ENCODE data around the gene NCAM2.

NCAM2 gene

DNA sequence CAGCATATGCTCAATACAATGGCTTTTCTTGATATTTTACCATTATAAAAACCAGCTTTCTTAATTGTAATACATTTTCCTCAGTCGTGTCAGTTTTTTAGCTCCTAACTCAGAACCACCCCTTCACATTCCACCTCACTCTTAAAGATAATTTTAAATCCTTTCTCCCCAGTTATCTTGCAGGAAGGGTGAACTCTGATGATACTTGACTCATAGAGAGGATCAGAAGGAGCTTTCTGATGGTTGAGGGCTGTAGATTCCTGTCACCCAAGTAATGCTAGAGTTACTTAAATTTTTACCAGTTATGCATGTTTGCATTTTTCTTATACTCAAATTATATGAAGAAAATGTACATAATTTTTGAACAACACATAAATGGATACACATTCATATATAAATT lies 233.7 kb downstream of the NCAM2 start:
- Histone ChIP-seq H3K9ac (ENCODE audit: low read depth in 1 of 2, low read length in 2 of 2) (no peak overlapping the region), H3K27ac (ENCODE audit: low read depth, low read length) (no peak overlapping the region), H3K4me3 (ENCODE audit: low read depth in 1 of 2, low read length in 2 of 2) (no peak overlapping the region), H3K9me3 (ENCODE audit: control insufficient read depth in 1 of 2, low read length in 2 of 2) (no peaks in the 10 kb centered on the region), H3K36me3 (ENCODE audit: control insufficient read depth in 1 of 2, insufficient read depth in 2 of 2, low read length in 2 of 2) (no peaks in the 10 kb centered on the region), H3K27me3 (ENCODE audit: control insufficient read depth in 1 of 2, insufficient read depth in 2 of 2, low read length in 2 of 2) (no peaks in the 10 kb centered on the region), H3K4me1 (ENCODE audit: control insufficient read depth in 1 of 2, insufficient read depth in 2 of 2, low read length in 2 of 2) (no peaks in the 10 kb centered on the region)

DNA sequence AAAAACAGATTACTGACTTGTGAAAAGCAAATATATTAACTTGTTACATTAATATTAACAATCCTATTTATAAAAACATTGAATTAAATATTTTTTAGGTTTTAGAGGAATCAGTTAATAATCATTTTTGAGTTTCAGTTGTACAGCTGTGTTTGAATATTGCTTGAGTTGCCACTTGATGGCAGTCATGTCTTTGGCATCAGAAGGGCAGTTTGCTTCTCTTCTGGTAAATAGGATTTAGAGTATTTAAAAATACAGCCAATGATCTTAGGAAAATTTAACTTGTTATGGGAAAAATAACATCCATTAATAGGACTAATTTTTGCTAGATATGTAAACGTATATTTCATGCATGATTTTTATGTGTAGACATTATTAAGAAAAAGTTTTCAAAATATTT lies 234.1 kb downstream of the NCAM2 start:
- H3K27ac ChIP-seq (ENCODE audit: low read depth, low read length) = no peak overlapping the region
- H3K9me3 ChIP-seq (ENCODE audit: control insufficient read depth in 1 of 2, low read length in 2 of 2) = no peaks in the 10 kb centered on the region
- no peaks in the 10 kb centered on the region for H3K36me3 ChIP-seq (ENCODE audit: control insufficient read depth in 1 of 2, insufficient read depth in 2 of 2, low read length in 2 of 2)
- no peak overlapping the region for H3K4me3 ChIP-seq (ENCODE audit: low read depth in 1 of 2, low read length in 2 of 2)
- no peaks in the 10 kb centered on the region for H3K27me3 ChIP-seq (ENCODE audit: control insufficient read depth in 1 of 2, insufficient read depth in 2 of 2, low read length in 2 of 2)
- no peaks in the 10 kb centered on the region for H3K4me1 ChIP-seq (ENCODE audit: control insufficient read depth in 1 of 2, insufficient read depth in 2 of 2, low read length in 2 of 2)
- no peak overlapping the region for H3K9ac ChIP-seq (ENCODE audit: low read depth in 1 of 2, low read length in 2 of 2)

- no peaks in the 10 kb centered on the region for H3K9me3 ChIP-seq (ENCODE audit: control insufficient read depth in 1 of 2, low read length in 2 of 2)
- H3K4me1 ChIP-seq (ENCODE audit: control insufficient read depth in 1 of 2, insufficient read depth in 2 of 2, low read length in 2 of 2) = no peaks in the 10 kb centered on the region
- no peak overlapping the region for H3K9ac ChIP-seq (ENCODE audit: low read depth in 1 of 2, low read length in 2 of 2)
Observed at GRCh38 chr21:21233051-21233450, 234.8 kb downstream of the NCAM2 start.

GRCh38 chr21:21236996-21237395 lies 238.8 kb downstream of the NCAM2 start:
- Histone ChIP-seq H3K4me3 (ENCODE audit: low read depth in 1 of 2, low read length in 2 of 2) (no peak overlapping the region), H3K9me3 (ENCODE audit: control insufficient read depth in 1 of 2, low read length in 2 of 2) (no peaks in the 10 kb centered on the region), H3K4me1 (ENCODE audit: control insufficient read depth in 1 of 2, insufficient read depth in 2 of 2, low read length in 2 of 2) (no peaks in the 10 kb centered on the region), H3K9ac (ENCODE audit: low read depth in 1 of 2, low read length in 2 of 2) (no peak overlapping the region), H3K27me3 (ENCODE audit: control insufficient read depth in 1 of 2, insufficient read depth in 2 of 2, low read length in 2 of 2) (no peaks in the 10 kb centered on the region), H3K27ac (ENCODE audit: low read depth, low read length) (no peak overlapping the region), H3K36me3 (ENCODE audit: control insufficient read depth in 1 of 2, insufficient read depth in 2 of 2, low read length in 2 of 2) (no peaks in the 10 kb centered on the region)

More at GRCh38 chr21:21233051-21233450, 234.8 kb downstream of the NCAM2 start:
- Histone ChIP-seq H3K27ac (ENCODE audit: low read depth, low read length) (no peak overlapping the region), H3K4me3 (ENCODE audit: low read depth in 1 of 2, low read length in 2 of 2) (no peak overlapping the region), H3K36me3 (ENCODE audit: control insufficient read depth in 1 of 2, insufficient read depth in 2 of 2, low read length in 2 of 2) (no peaks in the 10 kb centered on the region), H3K27me3 (ENCODE audit: control insufficient read depth in 1 of 2, insufficient read depth in 2 of 2, low read length in 2 of 2) (no peaks in the 10 kb centered on the region)

GRCh38 chr21:21238629-21239400 lies 240.6 kb downstream of the NCAM2 start:
- H3K9me3 ChIP-seq (ENCODE audit: control insufficient read depth in 1 of 2, low read length in 2 of 2) = no peaks in the 10 kb centered on the region
- H3K27me3 ChIP-seq (ENCODE audit: control insufficient read depth in 1 of 2, insufficient read depth in 2 of 2, low read length in 2 of 2) = no peaks in the 10 kb centered on the region
- H3K4me1 ChIP-seq (ENCODE audit: control insufficient read depth in 1 of 2, insufficient read depth in 2 of 2, low read length in 2 of 2) = no peaks in the 10 kb centered on the region
- H3K27ac ChIP-seq (ENCODE audit: low read depth, low read length) = no peak overlapping the region
- no peak overlapping the region for H3K9ac ChIP-seq (ENCODE audit: low read depth in 1 of 2, low read length in 2 of 2)
- H3K4me3 ChIP-seq (ENCODE audit: low read depth in 1 of 2, low read length in 2 of 2) = no peak overlapping the region
- H3K36me3 ChIP-seq (ENCODE audit: control insufficient read depth in 1 of 2, insufficient read depth in 2 of 2, low read length in 2 of 2) = no peaks in the 10 kb centered on the region

DNA sequence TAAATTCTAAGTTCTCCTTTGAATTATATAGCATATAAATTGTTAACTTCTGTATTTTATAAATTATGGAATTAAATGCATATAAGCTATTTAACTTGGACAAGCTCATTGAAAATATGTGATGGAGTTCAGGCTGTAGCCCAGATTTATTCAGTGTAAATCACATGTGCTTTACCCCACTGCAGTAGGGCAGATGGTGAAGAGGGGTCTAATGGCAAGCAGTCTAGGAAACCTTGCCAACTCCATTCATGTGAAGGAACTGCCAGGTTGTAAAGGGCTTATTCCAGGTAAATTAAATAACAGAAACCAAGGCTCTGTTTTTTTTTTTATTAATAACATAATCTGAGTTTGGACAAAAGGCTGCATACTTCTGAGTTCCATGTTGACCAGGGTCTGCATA lies 243.2 kb downstream of the NCAM2 start:
- H3K27ac ChIP-seq (ENCODE audit: low read depth, low read length) = no peak overlapping the region
- H3K27me3 ChIP-seq (ENCODE audit: control insufficient read depth in 1 of 2, insufficient read depth in 2 of 2, low read length in 2 of 2) = no peaks in the 10 kb centered on the region
- no peaks in the 10 kb centered on the region for H3K36me3 ChIP-seq (ENCODE audit: control insufficient read depth in 1 of 2, insufficient read depth in 2 of 2, low read length in 2 of 2)
- no peaks in the 10 kb centered on the region for H3K4me1 ChIP-seq (ENCODE audit: control insufficient read depth in 1 of 2, insufficient read depth in 2 of 2, low read length in 2 of 2)
- H3K9me3 ChIP-seq (ENCODE audit: control insufficient read depth in 1 of 2, low read length in 2 of 2) = peaks cover 4 to 5% of the 10 kb centered on the region in 2 donors
- H3K4me3 ChIP-seq (ENCODE audit: low read depth in 1 of 2, low read length in 2 of 2) = no peak overlapping the region
- H3K9ac ChIP-seq (ENCODE audit: low read depth in 1 of 2, low read length in 2 of 2) = no peak overlapping the region

DNA sequence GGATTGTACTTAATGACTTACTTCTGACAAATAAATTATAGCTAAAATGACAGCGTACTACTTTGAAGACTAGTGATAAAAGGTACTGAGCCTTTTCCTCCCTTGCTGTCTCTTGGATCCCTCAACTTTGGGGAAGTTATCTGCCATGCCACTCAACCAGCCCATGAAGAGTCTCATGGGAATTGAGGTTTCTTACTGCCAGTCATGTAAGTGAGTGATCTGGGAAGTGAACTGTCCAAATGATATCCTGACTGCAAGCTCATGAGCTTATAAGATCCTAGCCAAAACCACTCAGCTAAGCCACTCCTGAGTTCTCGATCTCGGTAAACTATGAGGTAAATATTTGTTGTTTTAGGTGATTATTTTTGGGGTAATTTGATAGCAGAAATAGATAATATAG lies 247.8 kb downstream of the NCAM2 start:
- no peaks in the 10 kb centered on the region for H3K4me1 ChIP-seq (ENCODE audit: control insufficient read depth in 1 of 2, insufficient read depth in 2 of 2, low read length in 2 of 2)
- peaks cover 5 to 9% of the 10 kb centered on the region in 2 donors for H3K9me3 ChIP-seq (ENCODE audit: control insufficient read depth in 1 of 2, low read length in 2 of 2)
- no peaks in the 10 kb centered on the region for H3K36me3 ChIP-seq (ENCODE audit: control insufficient read depth in 1 of 2, insufficient read depth in 2 of 2, low read length in 2 of 2)
- H3K4me3 ChIP-seq (ENCODE audit: low read depth in 1 of 2, low read length in 2 of 2) = no peak overlapping the region
- H3K27me3 ChIP-seq (ENCODE audit: control insufficient read depth in 1 of 2, insufficient read depth in 2 of 2, low read length in 2 of 2) = no peaks in the 10 kb centered on the region
- H3K9ac ChIP-seq (ENCODE audit: low read depth in 1 of 2, low read length in 2 of 2) = no peak overlapping the region
- no peak overlapping the region for H3K27ac ChIP-seq (ENCODE audit: low read depth, low read length)

DNA sequence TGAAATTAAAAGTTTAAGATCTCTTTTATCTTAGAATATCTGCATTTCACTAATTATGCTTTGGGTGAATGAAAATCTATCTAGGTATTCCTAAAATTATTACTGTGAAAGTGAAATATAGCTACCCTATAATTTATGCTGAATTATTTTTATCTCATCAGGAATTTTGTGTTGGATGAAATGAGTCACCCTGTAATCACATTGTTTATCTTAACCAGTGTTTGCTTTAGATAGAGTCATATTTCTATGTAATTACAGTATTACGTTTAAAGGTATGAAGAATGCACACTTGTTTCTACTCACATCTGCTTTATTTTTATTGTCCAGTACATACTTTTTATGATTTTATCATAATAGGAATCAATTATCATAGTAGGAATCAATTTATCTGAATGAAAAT lies 249.2 kb downstream of the NCAM2 start:
- Histone ChIP-seq H3K4me3 (ENCODE audit: low read depth in 1 of 2, low read length in 2 of 2) (no peak overlapping the region), H3K27me3 (ENCODE audit: control insufficient read depth in 1 of 2, insufficient read depth in 2 of 2, low read length in 2 of 2) (no peaks in the 10 kb centered on the region), H3K9me3 (ENCODE audit: control insufficient read depth in 1 of 2, low read length in 2 of 2) (peaks cover 5 to 9% of the 10 kb centered on the region in 2 donors), H3K9ac (ENCODE audit: low read depth in 1 of 2, low read length in 2 of 2) (no peak overlapping the region), H3K4me1 (ENCODE audit: control insufficient read depth in 1 of 2, insufficient read depth in 2 of 2, low read length in 2 of 2) (no peaks in the 10 kb centered on the region), H3K36me3 (ENCODE audit: control insufficient read depth in 1 of 2, insufficient read depth in 2 of 2, low read length in 2 of 2) (no peaks in the 10 kb centered on the region), H3K27ac (ENCODE audit: low read depth, low read length) (no peak overlapping the region)

DNA sequence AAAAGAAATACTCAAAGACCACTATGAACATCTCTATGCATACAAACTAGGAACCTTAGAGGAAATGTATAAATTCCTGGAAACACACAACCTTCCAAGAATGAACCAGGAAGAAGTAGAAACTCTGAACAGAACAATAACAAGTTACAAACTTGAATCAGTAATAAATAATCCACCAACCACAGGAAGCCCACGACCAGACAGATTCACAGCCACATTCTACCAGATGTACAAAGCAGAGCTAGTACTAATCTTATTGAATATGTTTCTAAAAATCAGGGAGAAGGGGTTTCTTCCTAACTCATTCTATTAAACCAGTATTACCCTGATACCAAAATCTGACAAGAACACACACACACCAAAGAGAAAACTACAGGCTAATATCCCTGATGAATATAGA lies 263.8 kb downstream of the NCAM2 start:
- H3K9me3 ChIP-seq (ENCODE audit: control insufficient read depth in 1 of 2, low read length in 2 of 2) = peaks cover 2 to 14% of the 10 kb centered on the region in 2 donors
- H3K4me1 ChIP-seq (ENCODE audit: control insufficient read depth in 1 of 2, insufficient read depth in 2 of 2, low read length in 2 of 2) = no peaks in the 10 kb centered on the region
- H3K4me3 ChIP-seq (ENCODE audit: low read depth in 1 of 2, low read length in 2 of 2) = no peak overlapping the region
- no peaks in the 10 kb centered on the region for H3K36me3 ChIP-seq (ENCODE audit: control insufficient read depth in 1 of 2, insufficient read depth in 2 of 2, low read length in 2 of 2)
- no peak overlapping the region for H3K9ac ChIP-seq (ENCODE audit: low read depth in 1 of 2, low read length in 2 of 2)
- no peaks in the 10 kb centered on the region for H3K27me3 ChIP-seq (ENCODE audit: control insufficient read depth in 1 of 2, insufficient read depth in 2 of 2, low read length in 2 of 2)
- H3K27ac ChIP-seq (ENCODE audit: low read depth, low read length) = no peak overlapping the region

DNA sequence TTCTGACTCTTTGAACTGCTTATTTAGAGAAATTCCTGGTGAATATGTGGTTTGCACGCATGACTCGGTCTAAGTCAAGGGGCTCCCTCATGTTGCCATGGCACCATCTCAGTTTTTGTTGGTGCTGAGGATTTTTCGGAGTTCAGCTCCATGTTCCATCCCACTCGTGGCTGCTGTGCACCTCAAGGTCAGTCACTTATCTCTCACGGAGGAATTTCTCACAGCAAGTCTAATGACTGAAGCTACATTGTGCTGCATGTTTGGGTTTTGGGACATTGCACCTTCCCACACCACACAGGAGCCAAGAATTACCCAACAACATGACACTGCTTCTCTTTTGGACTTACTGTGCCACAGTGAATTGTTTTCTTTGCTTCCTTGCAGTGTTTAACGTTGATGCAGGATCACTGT lies 269.9 kb downstream of the NCAM2 start:
- H3K4me1 ChIP-seq (ENCODE audit: control insufficient read depth in 1 of 2, insufficient read depth in 2 of 2, low read length in 2 of 2) = no peaks in the 10 kb centered on the region
- H3K4me3 ChIP-seq (ENCODE audit: low read depth in 1 of 2, low read length in 2 of 2) = no peak overlapping the region
- no peaks in the 10 kb centered on the region for H3K27me3 ChIP-seq (ENCODE audit: control insufficient read depth in 1 of 2, insufficient read depth in 2 of 2, low read length in 2 of 2)
- no peaks in the 10 kb centered on the region for H3K36me3 ChIP-seq (ENCODE audit: control insufficient read depth in 1 of 2, insufficient read depth in 2 of 2, low read length in 2 of 2)
- H3K27ac ChIP-seq (ENCODE audit: low read depth, low read length) = no peak overlapping the region
- H3K9ac ChIP-seq (ENCODE audit: low read depth in 1 of 2, low read length in 2 of 2) = no peak overlapping the region
- peaks cover 0 to 3% of the 10 kb centered on the region in 2 donors for H3K9me3 ChIP-seq (ENCODE audit: control insufficient read depth in 1 of 2, low read length in 2 of 2)
